Measurements from ENCODE around the gene TPM2.

The TPM2 gene

GRCh38 chr9:35717132-35717870, 27.6 kb upstream of the TPM2 start:
- no peak for FAIRE-seq

GRCh38 chr9:35716230-35716629, 26.5 kb upstream of the TPM2 start:
- no peak for FAIRE-seq

DNA sequence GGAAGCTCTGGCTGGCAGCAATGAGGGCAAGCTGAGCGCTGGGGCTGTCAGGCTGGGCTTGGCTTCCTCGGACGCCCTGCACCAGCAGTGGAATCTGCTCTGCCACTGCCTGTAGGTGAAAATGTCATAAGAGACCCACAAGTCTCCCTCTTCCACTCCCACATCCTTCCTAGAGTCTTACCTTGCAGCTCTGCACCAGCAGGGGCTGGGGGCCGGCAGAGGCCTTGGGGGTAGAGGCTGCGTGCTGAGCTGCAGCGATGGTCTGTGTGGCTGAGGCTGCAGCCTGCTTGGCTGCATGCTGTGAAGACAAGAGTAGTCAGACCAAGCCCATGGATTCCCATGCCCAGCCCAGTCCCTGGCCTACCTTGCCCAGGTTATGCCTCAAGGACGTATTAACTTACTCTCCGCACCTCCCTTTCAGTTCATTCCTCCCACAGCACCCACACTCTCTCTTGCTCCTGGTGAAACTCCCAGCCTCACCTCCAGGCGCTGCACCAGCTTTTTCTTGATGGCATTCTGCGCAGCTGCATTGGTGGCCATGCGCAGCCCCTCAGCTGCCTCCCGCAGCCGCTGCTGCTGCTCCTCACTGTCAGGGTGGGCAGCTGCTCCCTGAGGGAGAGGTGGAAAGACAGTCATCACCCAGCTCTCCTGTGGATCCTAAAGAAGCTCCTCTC, 25.0 kb upstream of the TPM2 start:
- FAIRE-seq: no peak

- FAIRE-seq: no peak
Measured at GRCh38 chr9:35714123-35714522, 24.4 kb upstream of the TPM2 start.

DNA sequence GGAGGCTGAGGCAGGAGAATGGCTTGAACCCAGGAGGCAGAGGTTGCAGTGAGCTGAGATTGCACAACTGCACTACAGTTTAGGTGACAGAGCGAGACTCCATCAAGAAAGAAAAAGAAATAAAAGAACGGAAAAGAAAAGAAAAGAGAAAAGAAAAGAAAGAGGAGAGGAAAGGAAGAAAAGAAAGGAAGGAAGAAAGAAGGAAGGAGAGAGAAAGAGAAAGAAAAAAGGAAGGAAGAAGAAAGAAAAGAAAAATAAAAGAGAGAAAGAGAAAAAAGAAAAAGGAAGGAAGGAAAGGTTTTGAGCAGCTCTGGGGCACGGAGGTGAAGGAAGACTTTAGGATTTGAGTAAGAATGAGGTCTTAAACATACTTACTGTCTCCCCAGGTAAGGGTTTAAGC, 23.9 kb upstream of the TPM2 start:
- no peak for FAIRE-seq

- no peak for FAIRE-seq
Measured at GRCh38 chr9:35712762-35713400, 23.2 kb upstream of the TPM2 start.

GRCh38 chr9:35711501-35712428, 22.0 kb upstream of the TPM2 start:
- no peak for FAIRE-seq

DNA sequence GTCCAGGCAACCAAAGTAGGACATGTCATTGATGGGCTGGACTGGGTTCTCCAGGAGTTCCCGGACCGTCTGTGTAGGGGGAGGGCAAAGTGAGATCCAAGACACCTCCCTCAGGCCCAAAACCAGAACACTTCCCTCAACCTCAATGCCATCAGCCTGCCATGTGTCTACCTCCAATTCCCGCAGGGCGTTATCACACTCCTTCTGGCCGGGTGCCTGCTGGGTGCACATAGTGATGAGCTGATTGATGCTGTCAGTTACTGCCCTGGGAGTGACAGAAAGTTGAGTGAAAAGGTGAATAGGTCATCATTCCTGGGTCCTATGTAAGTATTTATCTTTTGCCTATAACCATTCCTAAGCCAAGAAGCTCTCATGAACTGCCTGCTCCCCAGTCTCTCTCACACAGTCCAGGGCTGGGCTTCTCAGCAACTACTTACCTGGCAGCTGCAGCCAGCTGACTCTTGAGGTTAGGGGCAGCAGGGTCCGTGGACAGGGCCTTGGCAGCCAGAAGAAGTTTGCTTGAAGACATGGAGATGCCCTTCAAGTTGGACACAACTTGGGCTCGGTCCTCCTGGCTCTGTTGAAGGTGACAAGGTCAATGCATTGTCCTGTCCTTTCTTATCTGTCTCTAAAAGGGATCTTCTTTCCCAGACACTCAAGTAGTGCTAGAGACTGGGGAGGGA, 21.2 kb upstream of the TPM2 start:
- FAIRE-seq: no peak

GRCh38 chr9:35708146-35708545, 18.4 kb upstream of the TPM2 start:
- no peak for FAIRE-seq

GRCh38 chr9:35706951-35707350, 17.2 kb upstream of the TPM2 start:
- FAIRE-seq: no peak

GRCh38 chr9:35705836-35706430, 16.2 kb upstream of the TPM2 start:
- no peak for FAIRE-seq

DNA sequence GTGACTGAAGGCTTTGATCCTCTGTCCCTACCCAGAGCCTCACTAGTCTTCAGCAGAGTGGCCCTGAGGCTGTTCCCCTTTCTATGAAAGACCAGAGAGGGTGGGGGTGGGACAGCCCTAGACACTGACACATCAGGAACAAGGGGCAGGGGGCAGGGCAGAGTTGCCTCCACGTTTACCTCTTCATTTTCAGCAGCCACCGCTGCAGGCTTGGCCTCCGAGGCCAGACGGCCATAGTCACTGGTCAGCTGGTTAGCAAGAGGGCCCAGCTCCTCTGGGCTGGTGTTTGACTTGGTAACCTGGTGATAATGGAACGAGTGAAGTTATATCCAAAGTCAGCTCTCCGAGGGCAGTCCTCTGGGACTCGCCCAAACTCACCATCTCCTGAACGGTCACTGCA, 15.6 kb upstream of the TPM2 start:
- no peak for FAIRE-seq

DNA sequence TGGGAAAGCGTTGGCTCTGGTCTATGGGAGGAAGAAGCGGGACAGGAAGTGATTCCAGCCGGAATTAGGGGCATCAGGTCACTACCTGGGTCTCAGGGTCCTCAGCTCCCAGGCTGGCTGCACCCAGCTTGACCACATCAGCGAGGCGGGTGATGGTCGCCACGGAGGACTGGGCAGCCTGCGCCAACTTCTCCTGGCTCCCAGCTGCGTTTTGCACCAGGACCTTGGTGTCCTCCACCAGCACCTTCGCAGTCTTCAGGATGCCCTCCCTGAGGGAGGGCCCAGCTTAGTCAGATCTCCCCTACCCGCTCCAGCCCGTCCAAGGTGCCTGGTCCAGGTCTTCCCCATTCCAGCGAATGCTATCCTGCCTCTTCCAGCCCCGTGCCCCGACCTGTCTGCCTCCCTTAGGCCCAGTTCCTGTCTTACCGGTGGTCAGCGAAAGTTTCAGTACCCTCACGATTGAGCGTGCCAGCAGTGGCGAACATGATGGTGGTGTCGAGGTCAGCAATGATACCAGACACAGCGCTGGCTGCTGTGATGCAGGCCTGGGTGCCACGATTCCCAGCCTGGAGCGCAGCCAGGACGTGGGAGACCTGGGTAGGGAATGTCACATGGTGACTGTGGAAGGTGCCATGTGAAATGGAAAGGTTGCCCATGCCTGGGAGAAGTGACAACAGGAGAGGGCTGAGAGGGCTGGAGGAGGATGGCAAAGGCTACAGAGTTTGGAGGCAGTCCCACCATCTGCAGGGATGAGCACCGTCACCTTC, 14.4 kb upstream of the TPM2 start:
- FAIRE-seq: no peak

DNA sequence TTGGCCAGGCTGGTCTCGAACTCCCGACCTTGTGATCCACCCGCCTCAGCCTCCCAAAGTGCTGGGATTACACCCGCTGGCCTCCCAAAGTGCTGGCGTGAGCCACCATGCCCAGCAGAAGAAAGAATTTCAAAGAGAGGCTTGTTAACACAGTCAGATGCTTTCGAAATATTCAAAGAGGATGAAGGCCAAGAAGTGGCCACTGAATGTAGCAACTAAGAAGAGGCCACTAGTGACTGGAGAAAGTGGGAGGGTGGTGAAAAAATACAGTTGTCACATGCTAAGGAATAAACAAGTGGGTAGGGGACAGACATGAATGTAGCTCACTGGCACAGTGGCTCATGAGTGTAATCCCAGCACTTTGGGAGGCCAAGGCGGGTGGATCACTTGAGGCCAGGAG, 13.0 kb upstream of the TPM2 start:
- no peak for FAIRE-seq

DNA sequence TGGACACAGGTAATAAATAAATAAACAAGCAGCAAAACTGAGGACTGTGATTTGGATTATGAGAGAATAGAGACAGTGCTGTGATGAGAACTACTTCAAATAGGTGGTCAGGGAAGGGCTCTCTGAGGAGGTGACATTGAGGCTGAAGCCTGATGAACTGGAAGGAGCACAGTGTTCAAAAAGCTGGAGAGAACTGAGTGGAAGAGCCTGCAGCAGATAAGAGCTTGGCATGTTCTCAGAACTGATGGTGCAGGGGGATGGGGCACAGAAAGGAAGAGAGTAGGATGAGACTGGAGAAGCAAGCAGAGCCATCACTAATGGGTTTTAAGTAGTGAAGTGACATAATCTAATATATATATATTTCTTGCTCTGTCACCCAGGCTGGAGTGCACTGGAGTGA, 11.2 kb upstream of the TPM2 start:
- FAIRE-seq: no peak

DNA sequence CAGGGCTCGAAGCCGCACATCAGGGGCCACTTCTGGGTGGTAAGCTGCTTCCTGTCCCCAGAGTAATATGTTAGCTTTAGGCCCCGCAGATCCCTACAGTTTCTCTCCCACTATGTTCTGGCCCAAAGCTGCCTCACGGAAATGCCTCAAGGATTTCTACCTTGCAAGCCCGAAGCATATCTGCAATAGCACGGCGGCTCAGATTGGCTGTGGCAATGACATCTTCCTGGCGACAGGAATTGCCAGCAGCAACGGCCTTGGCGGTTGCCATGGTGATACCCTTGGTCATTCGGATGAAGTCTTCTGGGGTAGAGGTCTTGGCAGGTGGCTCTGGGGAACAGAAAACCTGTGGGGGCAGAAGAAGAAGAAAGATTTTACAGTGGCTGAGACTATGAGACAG, 10.3 kb upstream of the TPM2 start:
- no peak for FAIRE-seq

DNA sequence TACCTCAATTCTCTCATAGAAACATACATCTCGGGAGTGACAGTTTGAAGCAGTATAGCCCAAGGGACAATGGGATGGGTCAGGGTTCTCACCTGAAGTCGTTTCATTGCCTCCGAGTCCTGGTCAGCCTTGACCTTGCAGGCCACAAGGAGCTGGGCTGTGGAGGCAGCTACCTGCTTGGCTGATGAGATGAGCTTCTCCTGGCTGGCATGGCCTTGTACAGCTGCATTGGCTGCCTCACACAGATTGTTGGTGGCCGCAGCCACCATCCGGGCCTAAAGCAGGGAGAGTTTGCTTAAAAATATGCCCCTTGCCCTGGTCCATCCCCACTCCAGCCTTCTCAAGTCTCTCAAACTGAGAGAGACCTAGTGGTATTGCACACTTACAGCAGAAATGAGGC, 8.5 kb upstream of the TPM2 start:
- FAIRE-seq: no peak

GRCh38 chr9:35697486-35697885, 7.8 kb upstream of the TPM2 start:
- FAIRE-seq: no peak

DNA sequence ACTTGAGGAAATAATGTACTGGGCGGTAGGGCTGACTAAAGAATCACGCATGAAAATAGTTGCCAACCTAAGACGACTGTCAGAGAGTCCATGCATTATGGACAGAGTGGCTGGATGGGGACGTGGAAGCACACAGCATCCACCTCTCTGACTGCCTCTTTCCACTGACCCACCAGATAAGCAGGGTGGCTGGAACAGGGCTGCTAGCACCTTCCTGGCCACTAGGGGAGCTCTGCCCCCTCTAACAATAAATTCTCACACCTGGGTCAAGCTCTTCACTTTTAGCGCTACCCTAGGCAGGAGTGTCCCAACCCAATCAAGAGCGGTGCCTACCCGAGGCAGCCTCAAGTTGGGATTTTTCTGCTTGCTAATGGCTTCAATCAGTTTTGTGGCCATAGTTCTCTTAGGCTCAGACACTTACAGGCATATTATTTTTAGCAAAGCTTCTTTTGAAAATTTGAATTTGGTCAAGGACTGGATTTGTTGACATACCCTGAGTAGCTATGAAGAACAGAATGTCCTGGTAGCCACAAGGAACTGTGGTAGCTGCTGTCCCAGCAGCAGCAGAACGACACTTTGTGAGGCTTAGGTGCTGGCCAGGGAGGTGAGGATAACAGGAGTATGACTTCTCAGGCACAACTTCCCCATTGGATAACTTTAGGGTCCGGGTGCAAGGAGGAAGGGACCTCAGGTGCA, 6.9 kb upstream of the TPM2 start:
- peak; percentile 49 for FAIRE-seq

DNA sequence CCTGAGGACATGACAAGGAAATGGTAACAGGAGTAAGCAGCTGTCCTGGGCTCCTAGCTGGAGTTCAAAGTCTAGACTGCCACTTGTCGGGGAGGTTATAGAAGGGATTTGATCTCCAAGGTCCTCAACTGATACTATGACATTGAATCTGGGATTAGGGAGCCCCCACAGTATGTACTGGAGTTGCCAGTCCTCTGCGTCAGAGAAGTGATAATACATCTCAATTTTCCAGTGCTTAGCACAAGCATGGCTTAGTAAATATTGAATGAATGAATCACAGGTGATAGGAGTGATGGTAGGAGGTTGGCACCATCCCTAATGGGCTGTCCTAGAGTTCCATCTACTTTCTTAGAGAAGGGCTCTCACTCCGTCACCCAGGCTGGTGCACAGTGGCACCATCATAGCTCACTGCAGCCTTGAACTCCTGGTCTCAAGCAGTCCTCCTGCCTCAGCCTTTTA, 6.2 kb upstream of the TPM2 start:
- no peak for FAIRE-seq
